A673 (cell line): Measurements from ENCODE around the gene CNTN1. TPM values are rescaled to one million over a fixed set of nuclear protein-coding genes. Genes with fewer than 3 reads are reported as not detected.

Source experiments
- BruUV-seq: library from RNA; stranded (reverse); fragments of 400-500 nt; replicated peaks from 2 replicates; lab custom pipeline; 2021; lab: Mats Ljungman, UMichigan
- CTCF ChIA-PET: fragments of 300-600 bp; sonication (Branson Sonifier 250); formaldehyde crosslinking; loops from one replicate; lab custom pipeline; 2022; ENCODE audit warnings: antibody characterized with exemption; lab: Charles Lee
- POLR2A ChIA-PET: fragments of 300-600 bp; sonication (Branson Sonifier 250); formaldehyde crosslinking; loops from one replicate; lab custom pipeline; 2022; ENCODE audit warnings: antibody characterized with exemption; ENCODE audit not compliant: low non-redundant PET; lab: Charles Lee
- DNase-seq: peaks from one replicate; pipeline ENCODE4 v3.0.0-alpha.2; 2015; ENCODE audit warnings: low spot score
- H3K27ac ChIP-seq: fragments of 200-600 bp; sonication (generic); 2 replicates; pipeline ENCODE4 v1.5.1; 2016; ENCODE audit warnings: mixed run types, low read depth, mild to moderate bottlenecking, mixed read lengths, antibody characterized with exemption, low read length; ENCODE audit not compliant: poor library complexity, severe bottlenecking
- H3K27me3 ChIP-seq: fragments of 200-600 bp; sonication (generic); replicated peaks from 2 replicates; pipeline ENCODE4 v1.6.1; 2017; ENCODE audit warnings: mixed run types, low read depth, mild to moderate bottlenecking, mixed read lengths, antibody characterized with exemption, low read length; ENCODE audit not compliant: insufficient read depth, poor library complexity
- H3K36me3 ChIP-seq: fragments of 200-600 bp; sonication (generic); 2 replicates; pipeline ENCODE4 v1.6.1; 2016; ENCODE audit warnings: mixed run types, mild to moderate bottlenecking, mixed read lengths, antibody characterized with exemption, low read length; ENCODE audit not compliant: insufficient read depth, poor library complexity, severe bottlenecking
- H3K4me1 ChIP-seq: fragments of 200-600 bp; sonication (generic); 2 replicates; pipeline ENCODE4 v1.6.1; 2017; ENCODE audit warnings: mixed run types, mild to moderate bottlenecking, mixed read lengths, antibody characterized with exemption, low read length; ENCODE audit not compliant: insufficient read depth, poor library complexity, severe bottlenecking
- H3K4me3 ChIP-seq: fragments of 200-600 bp; sonication (generic); 2 replicates; pipeline ENCODE4 v1.5.1; 2016; ENCODE audit warnings: low read depth, mixed run types, mild to moderate bottlenecking, mixed read lengths, low read length; ENCODE audit not compliant: poor library complexity, severe bottlenecking
- H3K9me3 ChIP-seq: fragments of 200-600 bp; sonication (generic); 2 replicates; pipeline ENCODE4 v1.6.1; 2016; ENCODE audit warnings: mixed run types, low read depth, mild to moderate bottlenecking, mixed read lengths, antibody characterized with exemption, low read length; ENCODE audit not compliant: poor library complexity, severe bottlenecking
- EZH2 ChIP-seq: fragments of 200-600 bp; sonication (generic); IDR thresholded peaks from 2 replicates; pipeline ENCODE4 v1.6.1; 2017; ENCODE audit warnings: borderline replicate concordance, low read depth, mild to moderate bottlenecking, mixed read lengths, antibody characterized with exemption, low read length; ENCODE audit not compliant: poor library complexity, severe bottlenecking
- intact Hi-C: fragments of 100-400 bp; cut with micrococcal nuclease; formaldehyde crosslinking; loops from one replicate; pipeline ENCODE4 v1.10.0; 2022; ENCODE audit not compliant: unreplicated experiment
- total RNA-seq: library from RNA; stranded (reverse); gene quantifications from 2 replicates; pipeline ENCODE4 v1.2.3, GENCODE V29; 2021
- TF ChIP-seq, protein P1 (sequence below): fragments of 300-800, 200-600 bp; sonication (generic); conservative IDR thresholded peaks from 2 replicates; pipeline ENCODE4 v1.5.1; 2017; ENCODE audit warnings: low read depth, mild to moderate bottlenecking, antibody characterized with exemption, low read length, moderate library complexity, mixed read lengths

CNTN1 gene
- total RNA-seq, 1 experiment from 2014 or later, result 0.90 TPM

DNA sequence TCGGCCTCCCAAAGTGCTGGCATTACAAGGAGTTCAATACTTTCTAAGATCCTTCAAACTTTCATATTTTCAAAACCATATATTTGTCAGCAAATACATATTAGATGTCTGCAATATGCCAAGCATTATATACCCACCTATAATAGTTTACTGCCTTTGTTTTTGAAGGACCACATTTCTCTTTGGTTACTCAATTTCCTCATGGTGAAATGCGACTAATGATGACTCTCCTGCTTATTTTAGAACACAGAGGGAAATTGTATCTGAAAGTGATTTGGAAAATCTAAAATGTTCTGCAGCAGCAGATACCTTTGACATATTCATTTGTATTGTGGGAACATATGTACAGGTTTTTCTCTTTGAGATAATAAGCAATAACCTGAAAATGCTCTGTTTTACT lies 2.7 kb upstream of the CNTN1 start:
- Histone ChIP-seq H3K27ac (no peak overlapping the region), H3K27me3 (no peaks in the 10 kb centered on the region), H3K4me3 (no peak overlapping the region), H3K9me3 (no peaks in the 10 kb centered on the region), H3K36me3 (no peaks in the 10 kb centered on the region), H3K4me1 (peaks cover 8% of the 10 kb centered on the region)
- intact Hi-C loops, result loop anchor here (5.0 kb wide), 1 partner anchor 1128 kb away; no protein-coding TSS in a partner anchor
- ChIA-PET CTCF (no interaction called here), POLR2A (no interaction called here)
- no peak for TF ChIP-seq EZH2
- TF ChIP-seq, protein P1, sequence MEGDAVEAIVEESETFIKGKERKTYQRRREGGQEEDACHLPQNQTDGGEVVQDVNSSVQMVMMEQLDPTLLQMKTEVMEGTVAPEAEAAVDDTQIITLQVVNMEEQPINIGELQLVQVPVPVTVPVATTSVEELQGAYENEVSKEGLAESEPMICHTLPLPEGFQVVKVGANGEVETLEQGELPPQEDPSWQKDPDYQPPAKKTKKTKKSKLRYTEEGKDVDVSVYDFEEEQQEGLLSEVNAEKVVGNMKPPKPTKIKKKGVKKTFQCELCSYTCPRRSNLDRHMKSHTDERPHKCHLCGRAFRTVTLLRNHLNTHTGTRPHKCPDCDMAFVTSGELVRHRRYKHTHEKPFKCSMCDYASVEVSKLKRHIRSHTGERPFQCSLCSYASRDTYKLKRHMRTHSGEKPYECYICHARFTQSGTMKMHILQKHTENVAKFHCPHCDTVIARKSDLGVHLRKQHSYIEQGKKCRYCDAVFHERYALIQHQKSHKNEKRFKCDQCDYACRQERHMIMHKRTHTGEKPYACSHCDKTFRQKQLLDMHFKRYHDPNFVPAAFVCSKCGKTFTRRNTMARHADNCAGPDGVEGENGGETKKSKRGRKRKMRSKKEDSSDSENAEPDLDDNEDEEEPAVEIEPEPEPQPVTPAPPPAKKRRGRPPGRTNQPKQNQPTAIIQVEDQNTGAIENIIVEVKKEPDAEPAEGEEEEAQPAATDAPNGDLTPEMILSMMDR, result no peak
- no peak for DNase-seq
- no TSS peak for BruUV-seq

DNA sequence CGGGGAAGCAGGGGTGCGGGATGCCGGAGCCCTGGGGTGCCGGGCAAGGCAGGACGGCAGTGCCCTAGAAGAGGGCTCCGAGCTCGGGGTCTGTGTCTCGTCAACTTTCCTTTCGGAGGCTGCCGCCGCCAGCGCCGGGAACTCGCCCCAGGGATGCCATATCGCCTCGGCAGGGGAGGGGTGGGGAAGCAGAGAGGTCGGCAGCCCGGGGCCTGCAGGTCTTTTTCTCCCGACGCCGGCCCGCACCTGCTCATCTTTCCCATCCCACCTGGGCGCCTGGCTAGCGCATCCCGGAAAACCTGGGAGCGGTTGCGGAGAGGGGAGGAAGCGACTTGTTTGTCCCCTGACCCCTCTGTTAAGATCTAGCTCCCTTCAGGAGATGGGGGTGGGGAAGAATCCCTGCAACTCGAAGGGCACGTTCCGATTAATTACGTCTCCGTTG lies 547 bp downstream of the CNTN1 start:
- H3K4me1 ChIP-seq, result peaks cover 8% of the 10 kb centered on the region
- H3K27ac ChIP-seq, result no peak overlapping the region
- BruUV-seq, result no TSS peak
- H3K4me3 ChIP-seq, result peak overlapping the region; percentile 60
- no peaks in the 10 kb centered on the region for H3K36me3 ChIP-seq
- TF ChIP-seq, protein P1, result no peak
- no peak for TF ChIP-seq EZH2
- H3K9me3 ChIP-seq, result no peaks in the 10 kb centered on the region
- no peaks in the 10 kb centered on the region for H3K27me3 ChIP-seq
- DNase-seq, result no peak
- ChIA-PET CTCF (no interaction called here), POLR2A (interaction anchor here (0.6 kb wide), 1 partner anchor 53 kb away, joined by 6 read pairs; no protein-coding TSS in a partner anchor)
- intact Hi-C loops, result no loop called here

DNA sequence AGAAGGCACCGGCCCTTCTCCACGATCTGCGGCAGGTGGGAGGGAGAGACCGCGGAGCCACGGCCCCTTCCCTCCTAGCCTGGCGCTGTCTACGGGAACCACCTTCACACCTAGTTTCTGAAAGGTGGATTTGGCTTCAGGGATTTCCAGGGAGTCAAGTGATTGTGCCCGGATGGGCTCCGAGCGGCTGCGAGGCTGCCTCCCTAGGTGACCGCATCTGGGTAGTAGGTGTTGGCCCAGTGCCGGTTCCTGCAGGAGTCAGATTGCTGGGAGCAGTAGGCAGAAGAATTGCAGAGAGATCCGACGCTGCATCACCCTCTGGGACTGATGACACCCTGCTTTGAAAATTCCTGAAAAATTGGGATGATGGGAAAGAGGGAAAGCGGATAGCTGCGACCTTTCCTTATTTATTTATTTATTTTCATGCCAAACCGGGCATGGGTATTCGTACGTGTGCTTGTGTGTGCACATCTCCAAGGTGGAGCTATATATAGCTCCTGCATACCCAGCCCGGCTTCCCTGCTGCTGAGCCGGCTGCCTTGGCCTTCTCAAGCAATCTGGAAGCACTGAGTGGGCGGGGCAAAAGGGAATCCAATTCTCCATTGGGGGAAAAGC lies 1.1 kb downstream of the CNTN1 start:
- no TSS peak for BruUV-seq
- DNase-seq, result peak; percentile 55
- ChIA-PET POLR2A (no interaction called here), CTCF (no interaction called here)
- TF ChIP-seq, protein P1, result no peak
- no peak for TF ChIP-seq EZH2
- Histone ChIP-seq H3K36me3 (no peaks in the 10 kb centered on the region), H3K27me3 (no peaks in the 10 kb centered on the region), H3K9me3 (no peaks in the 10 kb centered on the region), H3K4me3 (peak overlapping the region; percentile 60), H3K27ac (no peak overlapping the region), H3K4me1 (peaks cover 8% of the 10 kb centered on the region)
- intact Hi-C loops, result no loop called here
